Measurements from ENCODE around the gene RASGEF1B. TPM values are rescaled to one million over a fixed set of nuclear protein-coding genes. Genes with fewer than 3 reads are reported as not detected.
"Not testable (repeated sequence)": the region's sequence is repeated elsewhere in the genome, so short reads cannot be mapped to it uniquely, and the experiment has no call there.

Gene RASGEF1B
- total RNA-seq, 4 donors from 2014 or later = 4.3 to 15.5 (median 10.2) TPM

DNA sequence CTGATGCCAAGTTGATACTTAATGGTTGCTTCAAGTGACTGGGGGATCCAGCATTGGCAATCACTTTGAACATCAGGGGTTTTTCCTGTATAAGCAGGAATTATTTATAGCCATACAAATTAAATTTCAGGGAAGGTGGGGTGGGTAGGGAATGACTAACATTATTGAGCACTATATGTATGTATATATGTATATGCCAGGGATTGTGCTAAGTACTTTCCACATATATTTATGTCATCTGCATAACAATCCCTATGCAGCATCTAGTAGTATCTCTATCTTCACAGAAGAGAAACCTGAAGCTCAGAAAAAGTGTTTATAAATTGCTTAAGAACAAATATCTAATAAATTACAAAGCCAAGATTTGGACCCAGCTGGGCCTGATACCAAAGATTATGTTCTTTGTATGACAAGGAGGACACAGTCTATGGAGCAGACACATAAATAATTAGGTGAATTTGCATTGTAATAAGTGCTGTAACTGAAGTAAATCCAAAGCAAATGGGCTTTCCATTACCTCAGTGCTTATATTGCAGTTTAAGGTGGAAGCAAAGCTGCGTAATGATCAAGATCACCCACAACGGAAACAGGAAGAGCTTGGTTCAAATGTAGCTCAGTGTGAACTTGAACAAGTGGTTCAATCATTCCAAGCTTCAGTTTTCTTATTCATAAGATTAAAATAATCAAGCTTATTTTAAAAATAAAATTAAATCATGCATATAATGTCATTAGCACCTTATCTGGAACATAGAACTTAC is 18.9 kb upstream of the RASGEF1B start:
- no peak overlapping the region for H3K27ac ChIP-seq
- no peak for DNase-seq
- no peaks in the 10 kb centered on the region for H3K36me3 ChIP-seq
- H3K27me3 ChIP-seq = no peaks in the 10 kb centered on the region
- TF ChIP-seq, protein P1, sequence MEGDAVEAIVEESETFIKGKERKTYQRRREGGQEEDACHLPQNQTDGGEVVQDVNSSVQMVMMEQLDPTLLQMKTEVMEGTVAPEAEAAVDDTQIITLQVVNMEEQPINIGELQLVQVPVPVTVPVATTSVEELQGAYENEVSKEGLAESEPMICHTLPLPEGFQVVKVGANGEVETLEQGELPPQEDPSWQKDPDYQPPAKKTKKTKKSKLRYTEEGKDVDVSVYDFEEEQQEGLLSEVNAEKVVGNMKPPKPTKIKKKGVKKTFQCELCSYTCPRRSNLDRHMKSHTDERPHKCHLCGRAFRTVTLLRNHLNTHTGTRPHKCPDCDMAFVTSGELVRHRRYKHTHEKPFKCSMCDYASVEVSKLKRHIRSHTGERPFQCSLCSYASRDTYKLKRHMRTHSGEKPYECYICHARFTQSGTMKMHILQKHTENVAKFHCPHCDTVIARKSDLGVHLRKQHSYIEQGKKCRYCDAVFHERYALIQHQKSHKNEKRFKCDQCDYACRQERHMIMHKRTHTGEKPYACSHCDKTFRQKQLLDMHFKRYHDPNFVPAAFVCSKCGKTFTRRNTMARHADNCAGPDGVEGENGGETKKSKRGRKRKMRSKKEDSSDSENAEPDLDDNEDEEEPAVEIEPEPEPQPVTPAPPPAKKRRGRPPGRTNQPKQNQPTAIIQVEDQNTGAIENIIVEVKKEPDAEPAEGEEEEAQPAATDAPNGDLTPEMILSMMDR (IDR thresholded peaks at IDR 0.05) = no peak
- TF ChIP-seq POLR2A (IDR thresholded peaks at IDR 0.05) = no peak
- WGBS, 2 donors = 83 to 92% methylated on average over 2 of the region's 2 CpGs
- peaks cover 7 to 11% of the 10 kb centered on the region in 2 donors for H3K4me1 ChIP-seq
- H3K9me3 ChIP-seq = no peaks in the 10 kb centered on the region
- intact Hi-C loops (cut with DNase I) = no loop called here
- no peak overlapping the region for H3K4me3 ChIP-seq (replicated peaks in 1 of 3)

DNA sequence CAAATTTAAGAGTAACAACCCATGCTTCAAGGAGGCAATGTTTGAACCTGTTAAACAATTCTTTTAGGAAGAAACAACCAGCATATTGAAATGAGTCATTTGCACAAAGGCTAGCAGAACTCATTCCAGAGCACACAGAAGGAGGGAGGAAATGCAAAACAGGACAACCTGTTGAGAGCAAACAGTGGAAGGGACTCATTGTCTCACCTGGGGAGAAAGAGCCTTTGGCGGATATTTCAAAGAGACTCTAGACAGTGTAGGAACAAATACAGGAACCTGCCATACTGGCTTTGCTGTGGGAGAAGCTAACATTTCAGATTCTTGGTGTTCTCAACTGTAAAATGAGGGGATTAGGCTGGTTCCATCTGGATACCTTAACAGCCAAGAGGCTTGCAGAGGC is 14.8 kb upstream of the RASGEF1B start:
- no peak for DNase-seq
- TF ChIP-seq, protein P1 (IDR thresholded peaks at IDR 0.05) = no peak
- Histone ChIP-seq H3K27ac (no peak overlapping the region), H3K36me3 (no peaks in the 10 kb centered on the region), H3K27me3 (no peaks in the 10 kb centered on the region), H3K9me3 (no peaks in the 10 kb centered on the region), H3K4me3 (replicated peaks in 1 of 3) (no peak overlapping the region), H3K4me1 (no peaks in the 10 kb centered on the region)
- WGBS, 2 donors = 88 to 91% methylated on average over 1 of the region's 1 CpG
- intact Hi-C loops (cut with DNase I) = no loop called here

DNA sequence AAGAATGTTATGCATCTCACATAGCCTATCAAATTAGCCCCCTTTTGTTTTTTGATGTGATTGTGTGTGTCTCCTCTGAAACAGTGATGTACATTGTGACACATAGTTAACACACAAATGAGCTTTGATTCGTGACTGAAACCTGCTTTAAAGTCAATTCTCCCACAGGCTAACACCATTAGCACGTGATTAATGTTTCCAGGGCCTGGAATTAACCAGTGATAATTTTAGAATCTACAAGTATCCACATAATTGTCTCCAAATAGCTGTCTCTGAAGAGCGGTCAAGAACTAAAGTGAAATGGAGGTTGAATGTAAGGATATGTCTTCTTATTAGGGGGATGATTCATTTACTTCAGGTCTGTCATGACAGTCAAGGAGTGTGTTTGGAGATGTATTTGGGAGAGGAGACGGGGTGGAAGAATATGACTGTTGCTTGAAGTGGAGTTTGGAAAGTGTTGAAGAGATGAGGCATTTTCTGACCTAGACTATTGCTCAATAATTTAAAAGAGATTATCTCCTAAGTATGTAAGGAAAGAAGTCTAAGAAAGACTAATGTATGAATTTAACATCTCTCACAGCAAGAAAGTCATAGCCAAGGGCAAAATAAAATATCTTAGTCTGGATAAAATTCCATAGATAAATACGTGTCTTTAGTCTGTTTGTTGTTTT is 13.7 kb upstream of the RASGEF1B start:
- no peaks in the 10 kb centered on the region for H3K4me1 ChIP-seq
- H3K9me3 ChIP-seq = no peaks in the 10 kb centered on the region
- no peak for DNase-seq
- no peaks in the 10 kb centered on the region for H3K27me3 ChIP-seq
- no peak for TF ChIP-seq POLR2A (IDR thresholded peaks at IDR 0.05)
- TF ChIP-seq, protein P1 (IDR thresholded peaks at IDR 0.05) = no peak
- WGBS, 2 donors = 83 to 87% methylated on average over 5 of the region's 5 CpGs
- no peaks in the 10 kb centered on the region for H3K36me3 ChIP-seq
- no peak overlapping the region for H3K4me3 ChIP-seq (replicated peaks in 1 of 3)
- intact Hi-C loops (cut with DNase I) = no loop called here
- H3K27ac ChIP-seq = no peak overlapping the region

DNA sequence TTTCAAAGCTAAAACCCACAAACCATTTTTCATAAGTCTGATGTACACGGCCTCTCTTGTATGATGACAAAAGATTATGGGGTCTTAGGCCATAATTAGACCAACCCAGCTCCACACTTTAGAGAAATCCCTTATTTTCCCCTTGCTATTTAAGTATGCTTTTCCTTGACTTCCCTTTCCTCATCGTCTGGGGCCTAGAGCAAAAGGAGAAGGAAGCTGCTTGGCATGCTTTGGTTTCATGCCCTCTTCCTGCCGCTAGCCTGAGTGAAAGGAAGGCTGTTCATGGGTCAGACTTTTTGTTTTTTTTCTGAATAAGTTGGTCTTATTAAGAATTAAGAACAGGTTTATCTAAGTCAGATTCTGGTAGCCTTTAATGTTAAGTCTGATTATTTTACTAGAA is 10.6 kb upstream of the RASGEF1B start:
- Histone ChIP-seq H3K27ac (no peak overlapping the region), H3K4me1 (no peaks in the 10 kb centered on the region), H3K36me3 (no peaks in the 10 kb centered on the region), H3K4me3 (replicated peaks in 1 of 3) (no peak overlapping the region), H3K27me3 (no peaks in the 10 kb centered on the region), H3K9me3 (no peaks in the 10 kb centered on the region)
- no peak for DNase-seq
- 76 to 85% methylated on average over 3 of the region's 3 CpGs for WGBS, 2 donors
- TF ChIP-seq, protein P1 (IDR thresholded peaks at IDR 0.05) = no peak
- no peak for TF ChIP-seq POLR2A (IDR thresholded peaks at IDR 0.05)
- intact Hi-C loops (cut with DNase I) = no loop called here

DNA sequence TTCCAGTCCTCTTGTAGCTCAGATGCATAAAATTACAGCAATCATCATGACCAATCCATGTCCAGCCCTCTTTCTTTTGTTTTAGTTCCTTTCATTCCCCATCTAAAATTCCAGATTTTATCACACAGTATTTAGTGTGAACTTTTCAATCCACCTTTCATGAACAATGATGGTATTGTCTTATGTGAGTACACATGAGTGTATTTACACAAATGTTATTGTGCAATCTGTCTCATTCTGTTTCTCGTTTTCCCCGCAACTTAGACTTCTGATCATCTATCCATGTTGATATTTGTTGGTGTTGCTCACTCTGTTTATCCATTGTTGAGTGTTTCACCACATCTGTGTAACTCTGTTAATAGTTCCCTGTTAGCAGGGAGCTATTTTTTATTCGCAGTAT is 9.4 kb upstream of the RASGEF1B start:
- intact Hi-C loops (cut with DNase I) = no loop called here
- H3K9me3 ChIP-seq = no peaks in the 10 kb centered on the region
- DNase-seq = no peak
- no peak overlapping the region for H3K27ac ChIP-seq
- no peak overlapping the region for H3K4me3 ChIP-seq (replicated peaks in 1 of 3)
- no peaks in the 10 kb centered on the region for H3K27me3 ChIP-seq
- TF ChIP-seq, protein P1 (IDR thresholded peaks at IDR 0.05) = no peak
- TF ChIP-seq POLR2A (IDR thresholded peaks at IDR 0.05) = no peak
- no peaks in the 10 kb centered on the region for H3K36me3 ChIP-seq
- no peaks in the 10 kb centered on the region for H3K4me1 ChIP-seq
- WGBS, 2 donors = 91 to 95% methylated on average over 3 of the region's 3 CpGs

DNA sequence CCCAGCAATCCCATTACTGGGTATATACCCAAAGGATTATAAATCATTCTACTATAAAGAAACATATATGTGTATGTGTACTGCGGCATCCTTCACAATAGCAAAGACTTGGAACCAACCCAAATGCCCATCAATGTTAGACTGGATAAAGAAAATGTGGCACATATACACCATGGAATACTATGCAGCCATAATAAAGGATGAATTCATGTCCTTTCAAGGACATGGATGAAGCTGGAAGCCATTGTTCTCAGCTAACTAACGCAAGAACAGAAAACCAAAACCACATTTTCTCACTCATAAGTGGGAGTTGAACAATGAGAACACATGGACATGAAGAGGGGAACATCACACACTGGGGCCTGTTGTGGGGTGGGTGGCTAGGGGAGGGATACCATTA is 7.9 kb upstream of the RASGEF1B start:
- WGBS, 2 donors = 43 to 70% methylated on average over 2 of the region's 2 CpGs

DNA sequence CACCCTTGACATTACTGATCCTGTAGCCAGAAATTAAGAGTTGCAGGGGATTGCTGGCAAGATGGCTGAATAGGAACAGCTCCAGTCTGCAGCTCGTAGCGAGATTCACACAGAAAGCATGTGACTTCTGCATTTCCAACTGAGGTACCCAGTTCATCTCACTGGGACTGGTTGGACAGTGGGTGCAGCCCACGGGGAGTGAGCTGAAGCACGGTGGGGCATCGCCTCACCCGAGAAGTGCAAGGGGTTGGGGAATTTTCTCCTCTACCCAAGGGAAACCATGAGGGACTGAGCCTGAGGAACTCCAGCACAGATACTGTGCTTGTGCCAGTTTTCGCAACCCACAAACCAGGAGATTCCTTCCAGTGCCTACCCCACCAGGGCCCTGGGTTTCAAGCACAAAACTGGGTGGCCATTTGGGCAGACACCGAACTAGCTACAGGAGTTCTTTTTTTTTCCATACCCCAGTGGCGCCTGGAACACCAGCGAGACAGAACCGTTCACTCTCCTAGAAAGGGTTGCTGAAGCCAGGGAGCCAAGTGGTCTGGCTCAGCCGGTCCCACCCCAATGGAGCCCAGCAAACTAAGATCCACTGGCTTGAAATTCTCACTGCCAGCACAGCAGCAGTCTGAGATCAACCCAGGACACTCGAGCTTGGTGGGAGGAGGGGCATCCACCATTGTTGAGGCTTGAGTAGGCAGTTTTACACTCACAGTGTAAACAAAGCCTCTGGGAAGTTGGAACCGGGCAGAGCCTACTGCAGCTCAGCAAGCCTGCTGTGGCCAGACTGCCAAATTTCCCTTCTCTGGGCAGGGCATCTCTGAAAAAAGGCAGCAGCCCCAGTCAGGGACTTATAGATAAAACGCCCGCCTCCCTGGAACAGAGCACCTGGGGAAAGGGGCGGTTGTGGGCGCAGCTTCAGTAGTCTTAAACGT is 1.9 kb upstream of the RASGEF1B start:
- H3K4me3 ChIP-seq (replicated peaks in 1 of 3); intact Hi-C loops (cut with DNase I); H3K27ac ChIP-seq; H3K27me3 ChIP-seq; H3K36me3 ChIP-seq; H3K9me3 ChIP-seq: not testable (repeated sequence)
- H3K4me1 ChIP-seq = peaks cover 14 to 19% of the 10 kb centered on the region in 2 donors
- 65 to 67% methylated on average over 14 to 19 of the region's 19 CpGs for WGBS, 2 donors
- DNase-seq = peak; percentile 91 to 92

More for the DNA sequence above, 7.9 kb upstream of the RASGEF1B start:
- H3K9me3 ChIP-seq; H3K27ac ChIP-seq; H3K36me3 ChIP-seq; DNase-seq; H3K4me3 ChIP-seq (replicated peaks in 1 of 3); H3K27me3 ChIP-seq; H3K4me1 ChIP-seq; intact Hi-C loops (cut with DNase I): not testable (repeated sequence)

All from thyroid gland (tissue), 4 donors.